ENCODE measurements around the gene FAM174C. TPM values are rescaled to one million over a fixed set of nuclear protein-coding genes. Genes with fewer than 3 reads are reported as not detected.
A peak's percentile ranks its signal among the peaks of the same experiment; 100 is the strongest.

Gene FAM174C
- total and polyA plus RNA-seq, 11 donors, result 11.6 to 56.4 (median 23.8) TPM

DNA sequence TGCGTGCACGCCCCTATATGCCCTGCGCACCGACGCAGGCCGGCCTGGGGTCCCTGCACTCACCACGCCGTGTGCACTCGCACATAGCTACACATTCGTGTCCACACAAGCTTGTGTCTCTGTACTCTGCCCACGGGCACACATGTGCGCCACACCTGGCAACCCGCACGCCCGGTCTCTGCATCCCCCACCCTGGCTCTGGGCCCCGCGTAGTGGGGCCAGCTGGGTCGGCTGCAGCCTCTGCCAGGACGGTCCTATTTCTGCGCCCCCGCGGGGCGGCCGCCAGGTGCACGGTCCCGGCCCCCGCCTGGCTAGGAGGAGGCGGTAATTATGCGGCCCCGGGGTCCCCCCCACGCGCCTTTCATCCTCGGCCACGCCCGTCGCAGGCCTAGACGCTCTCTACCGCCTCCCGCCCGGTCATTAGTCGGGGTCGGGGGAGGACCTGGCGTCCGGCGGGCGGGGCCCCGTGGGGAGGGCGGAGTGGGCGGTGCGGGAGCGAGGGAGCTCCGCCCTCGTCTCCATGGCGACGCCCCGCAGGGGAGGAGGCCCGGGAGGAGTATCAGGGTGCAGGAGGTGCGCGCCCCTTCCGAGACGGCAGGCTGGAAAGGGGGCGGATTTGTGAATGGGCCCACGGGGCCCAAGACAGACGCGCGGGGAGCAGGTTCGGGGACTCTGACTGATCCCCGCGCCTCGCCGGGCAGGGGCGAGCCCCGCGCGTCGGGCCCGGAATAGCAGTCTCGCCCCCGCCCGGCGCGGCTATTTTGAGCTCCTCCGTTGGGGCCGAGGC is 9.0 kb upstream of the FAM174C start:
- intact Hi-C loops (cut with DNase I), result loop anchor here in 4 of 10 donors (1.0 to 2.0 kb wide), 3 partner anchors 17 to 22 kb away; no protein-coding TSS in a partner anchor
- H3K4me1 ChIP-seq, result peaks cover 12 to 76% (median 69%) of the 10 kb centered on the region in 12 donors
- TF ChIP-seq POLR2A (IDR thresholded peaks at IDR 0.05), result no peak
- TF ChIP-seq CTCF (IDR thresholded peaks at IDR 0.05), result no peak
- H3K36me3 ChIP-seq, result peaks cover 0 to 15% (median 11%) of the 10 kb centered on the region in 9 donors
- no peaks in the 10 kb centered on the region for H3K27me3 ChIP-seq
- WGBS, 4 donors, result 2 to 11% (median 4%) methylated on average over 26 to 84 of the region's 84 CpGs
- H3K4me3 ChIP-seq, result peak overlapping the region; percentile 2 to 66 (median 56)
- ATAC-seq (peak; percentile 4 to 56 (median 54)), DNase-seq (peak; percentile 91 to 97 (median 91))
- no peaks in the 10 kb centered on the region for H3K9me3 ChIP-seq
- H3K27ac ChIP-seq, result peak overlapping the region; percentile 43 to 96 (median 92)

- Histone ChIP-seq H3K27ac (peak overlapping the region; percentile 43 to 96 (median 92)), H3K9me3 (no peaks in the 10 kb centered on the region), H3K4me3 (peak overlapping the region; percentile 2 to 66 (median 56)), H3K4me1 (peaks cover 12 to 76% (median 69%) of the 10 kb centered on the region in 12 donors), H3K36me3 (peaks cover 0 to 22% (median 18%) of the 10 kb centered on the region in 9 donors), H3K27me3 (no peaks in the 10 kb centered on the region)
- DNase-seq (peak; percentile 70 to 90 (median 80)), ATAC-seq (peak in 2 of 4 donors; percentile 7 to 21)
- WGBS, 4 donors, result 0 to 2% (median 0%) methylated on average over 4 to 59 of the region's 59 CpGs
- intact Hi-C loops (cut with DNase I), result loop anchor here in 9 of 10 donors (1.0 to 2.0 kb wide), 3 partner anchors 18 to 23 kb away; no protein-coding TSS in a partner anchor
- TF ChIP-seq CTCF (IDR thresholded peaks at IDR 0.05) (peak; percentile 88 to 99 (median 96)), POLR2A (IDR thresholded peaks at IDR 0.05) (peak in 1 of 2 donors; percentile 21)
Measured at GRCh38 chr19:1266916-1267476, 8.3 kb upstream of the FAM174C start.

- peaks cover 9 to 76% (median 69%) of the 10 kb centered on the region in 12 donors for H3K4me1 ChIP-seq
- peak overlapping the region in 6 of 12 donors; percentile 92 to 100 (median 98) for H3K27ac ChIP-seq
- peak overlapping the region in 7 of 12 donors; percentile 52 to 66 (median 57) for H3K4me3 ChIP-seq
- no peaks in the 10 kb centered on the region for H3K9me3 ChIP-seq
- WGBS, 4 donors, result 31 to 51% (median 33%) methylated on average over 17 to 35 of the region's 35 CpGs
- peaks cover 0 to 28% (median 24%) of the 10 kb centered on the region in 9 donors for H3K36me3 ChIP-seq
- DNase-seq (peak in 3 of 5 donors; percentile 42 to 69 (median 49)), ATAC-seq (no peak)
- no peaks in the 10 kb centered on the region for H3K27me3 ChIP-seq
- intact Hi-C loops (cut with DNase I), result loop anchor here in 9 of 10 donors (1.0 to 2.0 kb wide), 2 partner anchors 23 kb away; no protein-coding TSS in a partner anchor
- TF ChIP-seq CTCF (IDR thresholded peaks at IDR 0.05), result no peak
- no peak for TF ChIP-seq POLR2A (IDR thresholded peaks at IDR 0.05)
Measured at GRCh38 chr19:1267477-1268225, 7.7 kb upstream of the FAM174C start.
